Measurements from ENCODE around the gene USP24.

DNA sequence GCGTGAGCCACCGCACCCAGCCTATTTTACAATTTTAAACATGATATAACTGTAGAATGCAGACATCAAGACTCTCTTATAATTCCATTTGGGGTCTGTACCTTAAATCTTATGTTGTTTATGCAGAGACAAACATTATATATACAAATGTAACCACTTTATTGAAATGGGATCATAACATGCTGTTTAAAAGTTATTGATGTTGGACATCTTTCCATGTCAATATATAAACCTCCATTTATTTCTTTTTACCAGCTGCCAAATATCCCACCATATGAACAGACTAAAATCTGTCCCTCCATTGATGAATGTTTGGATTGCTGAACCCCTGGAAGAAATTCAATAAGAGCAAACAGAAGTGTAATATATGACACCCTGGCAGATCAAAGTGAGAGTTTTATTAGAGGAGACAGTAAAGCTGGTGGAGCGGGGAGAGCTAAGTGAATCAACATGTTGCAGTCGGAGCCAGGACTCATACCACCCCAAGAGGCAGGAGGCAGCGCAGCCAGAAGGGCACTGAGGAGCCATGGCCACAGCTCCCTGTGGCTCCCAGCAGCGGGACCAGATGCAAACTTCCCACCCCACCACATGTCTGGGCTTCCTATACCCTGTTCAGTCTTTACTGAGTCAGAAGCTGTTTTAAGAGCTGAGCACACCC, 180.6 kb downstream of the USP24 start:
- TF ChIP-seq, protein P1, sequence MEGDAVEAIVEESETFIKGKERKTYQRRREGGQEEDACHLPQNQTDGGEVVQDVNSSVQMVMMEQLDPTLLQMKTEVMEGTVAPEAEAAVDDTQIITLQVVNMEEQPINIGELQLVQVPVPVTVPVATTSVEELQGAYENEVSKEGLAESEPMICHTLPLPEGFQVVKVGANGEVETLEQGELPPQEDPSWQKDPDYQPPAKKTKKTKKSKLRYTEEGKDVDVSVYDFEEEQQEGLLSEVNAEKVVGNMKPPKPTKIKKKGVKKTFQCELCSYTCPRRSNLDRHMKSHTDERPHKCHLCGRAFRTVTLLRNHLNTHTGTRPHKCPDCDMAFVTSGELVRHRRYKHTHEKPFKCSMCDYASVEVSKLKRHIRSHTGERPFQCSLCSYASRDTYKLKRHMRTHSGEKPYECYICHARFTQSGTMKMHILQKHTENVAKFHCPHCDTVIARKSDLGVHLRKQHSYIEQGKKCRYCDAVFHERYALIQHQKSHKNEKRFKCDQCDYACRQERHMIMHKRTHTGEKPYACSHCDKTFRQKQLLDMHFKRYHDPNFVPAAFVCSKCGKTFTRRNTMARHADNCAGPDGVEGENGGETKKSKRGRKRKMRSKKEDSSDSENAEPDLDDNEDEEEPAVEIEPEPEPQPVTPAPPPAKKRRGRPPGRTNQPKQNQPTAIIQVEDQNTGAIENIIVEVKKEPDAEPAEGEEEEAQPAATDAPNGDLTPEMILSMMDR (IDR thresholded peaks at IDR 0.05; ENCODE audit: low read depth, low read length): no peak
- TF ChIP-seq EZH2phosphoT487 (IDR thresholded peaks at IDR 0.05; ENCODE audit: low read depth): no peak
